GM04503 (cell line): Measurements from ENCODE around the gene PFKL.
"Not testable (repeated sequence)": the region's sequence is repeated elsewhere in the genome, so short reads cannot be mapped to it uniquely, and the experiment has no call there.

Experiments
- DNase-seq: peaks from one replicate; pipeline ENCODE4 v3.0.0-alpha.2; 2012; ENCODE audit warnings: low read depth

PFKL gene

GRCh38 chr21:44279354-44280260, 20.2 kb upstream of the PFKL start:
- DNase-seq = no peak

- DNase-seq = no peak
Measured at GRCh38 chr21:44281801-44282200, 18.1 kb upstream of the PFKL start.

GRCh38 chr21:44282370-44282769, 17.5 kb upstream of the PFKL start:
- no peak for DNase-seq

GRCh38 chr21:44283211-44283785, 16.6 kb upstream of the PFKL start:
- not testable (repeated sequence) for DNase-seq

GRCh38 chr21:44283948-44284347, 15.9 kb upstream of the PFKL start:
- DNase-seq = no peak

- no peak for DNase-seq
Measured at GRCh38 chr21:44285138-44285992, 14.5 kb upstream of the PFKL start, which contains the start of gene AIRE. Gene AIRE, plus strand, starts transcription at chr21:44285876. Its CDS starts 131 bp downstream, at chr21:44286007.

GRCh38 chr21:44286086-44286715, 13.7 kb upstream of the PFKL start:
- DNase-seq = no peak

- DNase-seq = no peak
Measured at GRCh38 chr21:44286716-44287632, 12.9 kb upstream of the PFKL start.

- no peak for DNase-seq
Measured at GRCh38 chr21:44288251-44289110, 11.4 kb upstream of the PFKL start.

GRCh38 chr21:44289381-44290010, 10.4 kb upstream of the PFKL start:
- no peak for DNase-seq

GRCh38 chr21:44290327-44291077, 9.4 kb upstream of the PFKL start:
- DNase-seq = no peak

- DNase-seq = no peak
Measured at GRCh38 chr21:44291078-44291935, 8.5 kb upstream of the PFKL start.

GRCh38 chr21:44291936-44292811, 7.7 kb upstream of the PFKL start:
- no peak for DNase-seq

GRCh38 chr21:44292812-44293195, 7.0 kb upstream of the PFKL start:
- no peak for DNase-seq

GRCh38 chr21:44293551-44294231, 6.2 kb upstream of the PFKL start:
- no peak for DNase-seq
